ENCODE results near the gene KRTAP5-11.
"Not testable (repeated sequence)": the region's sequence is repeated elsewhere in the genome, so short reads cannot be mapped to it uniquely, and the experiment has no call there.

DNA sequence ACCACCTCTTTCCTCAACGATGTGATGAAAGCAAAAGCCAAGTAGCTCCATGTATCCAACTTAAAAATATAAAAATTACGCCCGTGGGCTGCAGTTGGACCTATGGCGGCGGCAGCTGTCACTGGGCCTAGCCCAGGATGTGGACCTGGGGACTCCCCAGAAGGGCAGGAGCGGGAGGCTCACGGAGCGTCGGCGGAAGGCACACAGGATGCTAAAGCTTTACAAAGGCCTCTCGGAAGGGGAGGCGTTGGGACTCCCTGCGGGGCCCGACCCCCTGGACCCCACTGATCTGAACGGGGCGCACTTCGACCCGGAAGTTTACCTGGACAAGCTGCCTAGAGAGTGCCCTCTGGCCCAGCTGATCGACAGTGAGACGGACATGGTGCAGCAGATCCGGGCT lies 46.3 kb upstream of the KRTAP5-11 start:
- TF ChIP-seq, protein P1, sequence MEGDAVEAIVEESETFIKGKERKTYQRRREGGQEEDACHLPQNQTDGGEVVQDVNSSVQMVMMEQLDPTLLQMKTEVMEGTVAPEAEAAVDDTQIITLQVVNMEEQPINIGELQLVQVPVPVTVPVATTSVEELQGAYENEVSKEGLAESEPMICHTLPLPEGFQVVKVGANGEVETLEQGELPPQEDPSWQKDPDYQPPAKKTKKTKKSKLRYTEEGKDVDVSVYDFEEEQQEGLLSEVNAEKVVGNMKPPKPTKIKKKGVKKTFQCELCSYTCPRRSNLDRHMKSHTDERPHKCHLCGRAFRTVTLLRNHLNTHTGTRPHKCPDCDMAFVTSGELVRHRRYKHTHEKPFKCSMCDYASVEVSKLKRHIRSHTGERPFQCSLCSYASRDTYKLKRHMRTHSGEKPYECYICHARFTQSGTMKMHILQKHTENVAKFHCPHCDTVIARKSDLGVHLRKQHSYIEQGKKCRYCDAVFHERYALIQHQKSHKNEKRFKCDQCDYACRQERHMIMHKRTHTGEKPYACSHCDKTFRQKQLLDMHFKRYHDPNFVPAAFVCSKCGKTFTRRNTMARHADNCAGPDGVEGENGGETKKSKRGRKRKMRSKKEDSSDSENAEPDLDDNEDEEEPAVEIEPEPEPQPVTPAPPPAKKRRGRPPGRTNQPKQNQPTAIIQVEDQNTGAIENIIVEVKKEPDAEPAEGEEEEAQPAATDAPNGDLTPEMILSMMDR (IDR thresholded peaks at IDR 0.05): not testable (repeated sequence)
- not testable (repeated sequence) for TF ChIP-seq MYC (IDR thresholded peaks at IDR 0.05; ENCODE audit: borderline replicate concordance, low read length)

Measured in A549 (cell line).